Measurements from ENCODE around the gene CDHR1. TPM values are rescaled to one million over a fixed set of nuclear protein-coding genes. Genes with fewer than 3 reads are reported as not detected.

CDHR1 gene
- polyA plus RNA-seq, 1 donor from 2014 or later = 1.9 TPM

- no peaks in the 10 kb centered on the region for H3F3A ChIP-seq (ENCODE audit: insufficient read depth, low read length, poor library complexity, severe bottlenecking)
Measured at GRCh38 chr10:84184517-84184916, 9.8 kb upstream of the CDHR1 start.

GRCh38 chr10:84185526-84186175 is 8.7 kb upstream of the CDHR1 start:
- no peaks in the 10 kb centered on the region for H3K9me3 ChIP-seq (ENCODE audit: low read length)
- no peak overlapping the region for H3K4me2 ChIP-seq (ENCODE audit: low read length)
- H2AFZ ChIP-seq (ENCODE audit: low read depth, low read length) = no peak overlapping the region
- no peaks in the 10 kb centered on the region for H3K9me2 ChIP-seq (ENCODE audit: insufficient read depth, low read length)
- H3K36me3 ChIP-seq (ENCODE audit: insufficient read depth, low read length) = no peaks in the 10 kb centered on the region
- no peaks in the 10 kb centered on the region for H3K27me3 ChIP-seq (ENCODE audit: insufficient read depth, low read depth, low read length)
- no peak overlapping the region for H3K9ac ChIP-seq (ENCODE audit: low read length)
- TF ChIP-seq CTCF (IDR thresholded peaks at IDR 0.05; ENCODE audit: poor library complexity, severe bottlenecking) = no peak
- TF ChIP-seq REST (IDR thresholded peaks at IDR 0.05; ENCODE audit: borderline replicate concordance) = no peak
- no peak for TF ChIP-seq TAF1 (IDR thresholded peaks at IDR 0.05; ENCODE audit: low read depth)
- no peak for TF ChIP-seq RAD21 (conservative IDR thresholded peaks at IDR 0.05)
- H3K79me2 ChIP-seq (replicated peaks; ENCODE audit: insufficient read depth, low read length) = no peaks in the 10 kb centered on the region
- no peaks in the 10 kb centered on the region for H4K20me1 ChIP-seq (ENCODE audit: insufficient read depth)
- H3F3A ChIP-seq (ENCODE audit: insufficient read depth, low read length, poor library complexity, severe bottlenecking) = no peaks in the 10 kb centered on the region
- H3K27ac ChIP-seq (ENCODE audit: low read length) = no peak overlapping the region
- no peak overlapping the region for H3K4me3 ChIP-seq (ENCODE audit: low read length)

More at GRCh38 chr10:84184517-84184916, 9.8 kb upstream of the CDHR1 start:
- Histone ChIP-seq H3K9me2 (ENCODE audit: insufficient read depth, low read length) (no peaks in the 10 kb centered on the region), H2AFZ (ENCODE audit: low read depth, low read length) (no peak overlapping the region), H3K9me3 (ENCODE audit: low read length) (no peaks in the 10 kb centered on the region), H3K9ac (ENCODE audit: low read length) (no peak overlapping the region), H3K79me2 (replicated peaks; ENCODE audit: insufficient read depth, low read length) (no peaks in the 10 kb centered on the region), H4K20me1 (ENCODE audit: insufficient read depth) (no peaks in the 10 kb centered on the region), H3K27ac (ENCODE audit: low read length) (no peak overlapping the region), H3K27me3 (ENCODE audit: insufficient read depth, low read depth, low read length) (no peaks in the 10 kb centered on the region), H3K36me3 (ENCODE audit: insufficient read depth, low read length) (no peaks in the 10 kb centered on the region), H3K4me2 (ENCODE audit: low read length) (no peak overlapping the region), H3K4me3 (ENCODE audit: low read length) (no peak overlapping the region)
- TF ChIP-seq RAD21 (conservative IDR thresholded peaks at IDR 0.05) = no peak
- TF ChIP-seq CTCF (IDR thresholded peaks at IDR 0.05; ENCODE audit: poor library complexity, severe bottlenecking) = no peak
- no peak for TF ChIP-seq MXI1 (conservative IDR thresholded peaks at IDR 0.05; ENCODE audit: poor library complexity, severe bottlenecking)
- TF ChIP-seq SMC3 (conservative IDR thresholded peaks at IDR 0.05; ENCODE audit: poor library complexity) = no peak
- no peak for TF ChIP-seq REST (IDR thresholded peaks at IDR 0.05; ENCODE audit: borderline replicate concordance)
- no peak for TF ChIP-seq POLR2AphosphoS5 (IDR thresholded peaks at IDR 0.05)
- no peak for TF ChIP-seq TAF1 (IDR thresholded peaks at IDR 0.05; ENCODE audit: low read depth)
- no peak for TF ChIP-seq EZH2 (IDR thresholded peaks at IDR 0.05; ENCODE audit: borderline replicate concordance, insufficient read depth, low read length, poor library complexity, severe bottlenecking)
- TF ChIP-seq EP300 (conservative IDR thresholded peaks at IDR 0.05; ENCODE audit: poor library complexity, severe bottlenecking) = no peak
